ENCODE data around the gene RGS18.
"Not testable (repeated sequence)": the region's sequence is repeated elsewhere in the genome, so short reads cannot be mapped to it uniquely, and the experiment has no call there.

The RGS18 gene

GRCh38 chr1:192167011-192167410, 8.7 kb downstream of the RGS18 start:
- no peak for DNase-seq (ENCODE audit: low spot score)

- DNase-seq (ENCODE audit: low spot score): no peak
These were observed 9.8 kb downstream of the RGS18 start for GRCh38 chr1:192167911-192168700.

DNA sequence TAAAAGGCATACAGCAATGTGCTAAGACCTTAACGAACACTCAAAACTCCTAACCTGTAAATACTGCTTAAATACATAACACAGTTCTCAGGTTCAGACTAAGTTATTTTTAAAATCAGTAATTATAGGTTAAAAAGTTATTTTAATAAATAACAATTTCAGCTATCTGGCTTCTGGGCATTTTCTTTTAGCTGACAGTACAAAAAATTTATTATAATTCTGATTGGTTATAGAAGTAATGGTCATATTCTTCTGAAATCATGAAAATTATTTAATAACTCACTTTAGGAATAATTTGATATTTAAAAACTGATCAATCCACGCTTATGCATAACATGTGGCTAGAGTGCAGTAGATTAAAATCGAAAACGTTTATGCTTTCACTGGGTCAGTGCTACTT, 10.7 kb downstream of the RGS18 start:
- no peak for DNase-seq (ENCODE audit: low spot score)

- no peak for DNase-seq (ENCODE audit: low spot score)
These were observed 12.1 kb downstream of the RGS18 start for GRCh38 chr1:192170196-192170984.

GRCh38 chr1:192171123-192171522, 12.9 kb downstream of the RGS18 start:
- no peak for DNase-seq (ENCODE audit: low spot score)

DNA sequence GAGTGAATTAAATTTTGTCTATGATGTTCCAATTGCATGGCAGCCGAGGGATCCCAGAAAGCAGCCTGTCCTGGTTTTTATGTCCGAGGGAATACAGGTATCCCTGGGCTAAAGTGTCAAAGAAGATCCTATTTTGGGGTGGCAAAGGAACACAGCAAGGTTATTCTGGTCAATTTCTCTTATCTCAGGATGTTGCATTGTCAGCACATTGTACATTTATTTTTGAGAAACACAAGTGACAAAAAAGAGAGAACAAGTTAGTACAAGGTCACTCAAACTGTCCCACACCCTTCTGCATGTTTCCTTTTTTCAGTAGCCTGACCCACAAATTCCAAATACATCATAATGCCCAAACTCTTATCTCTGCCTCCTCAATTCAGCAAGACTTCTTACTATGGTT, 17.7 kb downstream of the RGS18 start:
- DNase-seq (ENCODE audit: low spot score): no peak

DNA sequence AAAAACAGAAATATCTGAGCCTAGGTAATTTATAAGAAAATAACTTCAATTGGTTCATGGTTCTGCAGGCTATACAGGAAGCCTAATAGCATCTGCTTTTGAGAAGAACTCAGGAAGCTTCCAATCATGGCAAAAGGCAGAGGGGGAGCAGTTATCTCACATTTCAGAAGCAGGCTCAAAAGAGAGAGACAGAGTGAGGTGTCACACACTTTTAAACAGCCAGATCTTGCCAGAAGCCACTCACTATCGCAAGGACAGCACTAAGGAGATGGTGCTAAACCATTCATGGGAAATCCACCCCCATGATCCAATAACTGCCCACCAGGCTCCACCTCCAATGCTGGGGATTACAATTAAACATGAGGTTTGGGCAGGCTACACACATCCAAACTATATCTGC, 25.5 kb downstream of the RGS18 start:
- DNase-seq (ENCODE audit: low spot score): no peak

GRCh38 chr1:192186197-192186596, 27.9 kb downstream of the RGS18 start:
- no peak for DNase-seq (ENCODE audit: low spot score)

DNA sequence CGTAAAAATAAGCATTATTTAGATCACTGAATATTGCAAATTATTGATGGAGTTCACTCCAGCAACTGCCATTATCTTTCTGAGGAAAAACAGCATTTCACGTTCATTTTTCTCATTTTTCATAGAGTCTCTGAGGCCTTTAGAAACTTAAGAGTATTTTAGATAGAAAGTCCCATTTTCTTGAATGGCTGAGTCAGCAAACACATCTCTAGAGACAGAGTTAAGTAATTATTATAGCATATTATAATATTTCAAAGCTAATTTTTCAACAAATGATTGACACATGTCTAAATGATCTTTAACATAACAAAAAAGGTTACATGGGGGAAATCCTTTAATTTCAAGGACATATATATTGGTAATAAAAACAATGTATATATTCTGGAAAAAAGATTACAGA, 31.8 kb downstream of the RGS18 start:
- no peak for DNase-seq (ENCODE audit: low spot score)

- DNase-seq (ENCODE audit: low spot score): no peak
These were observed 43.0 kb downstream of the RGS18 start for GRCh38 chr1:192201303-192201702.

DNA sequence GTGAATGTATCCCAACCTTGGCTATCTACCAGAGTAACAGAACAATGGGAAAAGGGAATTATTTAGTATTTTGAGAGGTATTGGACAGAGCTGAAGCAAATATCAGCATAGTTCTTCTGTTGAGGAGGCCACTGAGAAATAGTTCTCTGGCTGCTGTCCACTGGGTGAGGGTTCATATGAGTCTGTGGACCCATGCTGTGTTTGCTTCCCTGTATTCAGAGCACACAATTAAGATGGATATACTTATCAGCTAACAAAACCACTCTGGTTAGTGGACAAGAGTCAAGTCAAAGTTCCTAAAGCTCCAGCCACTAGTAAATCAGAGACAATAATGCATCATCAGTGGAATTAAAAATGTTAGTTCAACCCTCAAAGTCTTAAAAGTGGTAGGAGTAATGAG, 66.1 kb downstream of the RGS18 start:
- no peak for DNase-seq (ENCODE audit: low spot score)

- no peak for DNase-seq (ENCODE audit: low spot score)
These were observed 66.6 kb downstream of the RGS18 start for GRCh38 chr1:192224846-192225245.

DNA sequence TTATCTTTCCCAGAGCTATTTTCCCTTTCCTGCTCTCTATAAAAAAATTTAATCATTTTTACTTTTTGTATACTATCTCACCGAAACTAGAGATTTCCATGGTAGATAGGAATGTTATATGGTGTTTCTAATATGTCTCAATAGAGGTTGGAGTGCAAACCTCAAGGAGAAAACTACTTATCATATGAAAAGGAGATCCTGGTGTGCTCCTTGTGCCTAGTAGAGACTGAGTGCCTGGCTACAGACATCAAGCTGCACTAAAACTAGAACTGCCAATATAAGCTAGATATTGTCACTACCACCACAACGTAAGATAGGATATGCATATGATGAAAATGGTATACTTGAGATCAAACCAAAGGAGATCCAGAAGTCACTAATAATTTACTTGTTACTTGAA, 67.0 kb downstream of the RGS18 start:
- DNase-seq (ENCODE audit: low spot score): no peak

DNA sequence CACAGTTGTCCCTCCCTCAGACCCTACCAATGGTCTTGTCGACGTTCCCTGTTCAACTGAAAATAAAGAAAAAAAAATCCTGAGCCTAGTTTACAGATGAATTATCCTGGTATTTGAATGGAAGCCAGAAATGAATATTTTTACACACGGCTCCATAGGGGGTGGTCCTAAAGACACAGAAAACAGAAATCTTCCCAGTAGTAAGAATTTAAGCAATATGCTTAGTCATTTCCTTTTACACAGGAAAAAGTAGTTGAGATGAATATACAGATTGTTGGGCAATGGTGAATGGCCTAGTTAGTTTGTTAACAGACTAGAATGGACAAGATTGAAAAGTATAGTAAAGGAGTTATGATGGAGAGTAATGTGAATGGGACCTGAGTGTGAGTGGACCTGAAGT, 67.4 kb downstream of the RGS18 start:
- DNase-seq (ENCODE audit: low spot score): no peak

- DNase-seq (ENCODE audit: low spot score): no peak
These were observed 69.1 kb downstream of the RGS18 start for GRCh38 chr1:192227330-192227729.

GRCh38 chr1:192227980-192228379, 69.7 kb downstream of the RGS18 start:
- DNase-seq (ENCODE audit: low spot score): not testable (repeated sequence)

DNA sequence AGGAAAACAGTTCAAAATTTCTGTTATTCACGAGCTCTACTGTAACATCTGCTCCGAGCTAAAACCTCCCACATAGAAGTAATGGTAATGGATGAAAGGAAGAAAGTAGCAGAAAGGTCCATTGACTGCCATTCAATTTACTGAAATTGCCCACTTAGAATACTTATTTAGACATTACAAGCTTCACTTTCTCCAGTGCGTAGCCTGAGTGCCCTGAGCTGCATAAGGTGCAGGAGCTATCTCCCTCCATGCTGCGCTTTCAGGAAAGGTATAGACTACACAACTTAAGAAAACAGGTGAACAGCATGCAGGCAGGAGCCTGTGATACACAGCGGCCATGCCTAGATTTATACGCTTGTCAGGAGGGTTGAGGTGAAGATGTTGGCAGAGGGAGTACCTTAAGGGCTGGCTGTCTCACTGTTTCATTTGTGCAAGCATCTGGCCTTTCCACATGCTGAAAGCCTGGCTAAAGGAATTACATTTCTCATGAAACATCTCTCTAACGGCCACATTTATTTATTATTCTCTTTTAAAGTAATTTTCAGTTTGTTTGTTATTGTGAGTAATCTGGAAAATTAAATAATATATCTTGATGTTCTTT, 74.7 kb downstream of the RGS18 start:
- no peak for DNase-seq (ENCODE audit: low spot score)

DNA sequence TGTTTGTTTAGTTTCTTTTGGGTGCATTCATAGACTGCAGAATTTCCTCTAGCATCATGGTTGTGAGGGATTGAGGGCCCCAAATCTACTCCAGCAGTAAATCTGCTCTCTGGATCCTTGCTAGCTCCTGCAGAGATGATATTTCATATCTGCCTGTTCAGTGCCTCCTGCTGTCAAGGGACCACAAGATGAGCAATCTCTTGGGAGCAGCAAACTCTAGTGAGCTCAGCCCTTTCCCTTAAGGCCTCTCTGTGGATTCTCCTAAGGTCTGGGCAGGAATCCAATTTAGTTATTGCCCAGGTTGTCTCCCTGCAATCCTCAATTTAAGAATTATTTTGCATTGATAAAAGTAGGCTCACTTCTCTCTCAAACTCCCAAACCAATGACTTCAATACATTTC, 76.9 kb downstream of the RGS18 start:
- no peak for DNase-seq (ENCODE audit: low spot score)
